GM19023 (cell line): Measurements from ENCODE around the gene CTNNA2.

Source experiments
- ATAC-seq: cut with Tn5 transposase; IDR thresholded peaks from one replicate; pipeline ENCODE4 v1.9.1; 2021; ENCODE audit warnings: mild to moderate bottlenecking, moderate library complexity; ENCODE audit not compliant: unreplicated experiment

CTNNA2 gene

DNA sequence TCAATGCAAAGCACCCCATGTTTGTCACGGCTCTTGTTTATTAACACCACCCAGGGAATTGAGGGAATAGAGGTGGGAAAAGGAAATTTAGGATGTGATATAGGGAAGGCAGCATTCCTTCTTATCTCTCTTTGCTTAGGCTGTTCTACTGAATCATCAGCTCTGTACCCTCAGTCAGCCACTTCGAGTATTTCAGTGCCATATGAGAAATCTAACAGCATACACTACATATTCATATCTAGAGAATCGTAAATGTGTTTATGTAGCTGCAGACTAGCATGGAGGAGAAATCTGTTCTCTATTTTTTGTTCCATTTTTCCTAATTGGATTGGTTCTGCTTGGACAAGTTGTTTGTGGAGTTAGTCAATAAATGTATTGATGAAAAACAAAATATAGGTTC, 187.8 kb downstream of the CTNNA2 start:
- ATAC-seq = no peak

GRCh38 chr2:79702905-79703304, 190.1 kb downstream of the CTNNA2 start:
- ATAC-seq = no peak

- no peak for ATAC-seq
These were observed 198.2 kb downstream of the CTNNA2 start for GRCh38 chr2:79711098-79711497.

DNA sequence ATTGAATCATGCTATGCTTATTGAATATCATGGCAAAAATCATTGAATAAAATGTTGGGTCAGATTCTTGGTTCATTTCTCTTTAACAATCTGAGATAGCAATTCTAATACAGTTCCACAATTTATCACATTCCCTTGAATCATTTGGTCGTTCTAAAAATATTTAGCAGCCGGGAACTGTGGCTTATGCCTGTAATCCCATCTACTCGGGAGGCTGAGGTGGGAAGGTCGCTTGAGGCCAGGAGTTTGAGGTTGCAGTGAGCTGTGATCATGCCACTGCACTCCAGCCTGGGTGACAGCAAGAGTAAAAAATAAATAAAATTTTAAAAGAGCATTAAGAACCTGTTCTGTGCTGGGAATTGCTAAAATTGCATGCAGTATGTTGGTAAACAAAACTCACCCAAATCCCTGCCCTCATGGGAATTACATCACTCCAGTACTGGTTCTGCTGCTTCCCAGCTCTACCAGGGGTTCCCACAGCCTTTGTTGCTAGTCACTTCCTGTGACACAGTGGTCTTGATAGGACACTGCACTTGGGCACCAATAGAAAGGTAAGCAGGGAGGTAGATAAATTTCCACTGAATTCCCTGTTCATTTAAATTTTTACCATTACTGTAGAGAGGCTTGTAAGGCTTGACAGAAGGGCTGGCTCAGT, 200.4 kb downstream of the CTNNA2 start:
- ATAC-seq = no peak

DNA sequence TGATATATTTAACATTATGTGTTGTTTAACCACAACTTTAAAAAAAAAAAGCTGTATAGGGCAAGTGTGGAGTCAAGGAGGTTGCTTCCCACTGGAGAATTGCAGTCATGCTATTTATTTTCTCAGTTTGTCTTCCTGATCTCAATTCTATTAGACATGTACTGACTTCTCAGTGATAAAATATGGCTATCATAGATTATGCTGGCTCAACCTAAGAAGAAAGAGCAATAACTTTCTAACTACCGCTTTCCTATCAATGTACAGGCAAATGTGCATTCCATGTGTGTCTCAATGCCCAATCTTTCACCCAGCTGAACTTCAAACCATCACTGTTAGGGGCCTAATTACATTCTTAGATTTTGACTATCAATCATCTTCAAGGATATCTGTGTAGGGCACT, 201.4 kb downstream of the CTNNA2 start:
- no peak for ATAC-seq

DNA sequence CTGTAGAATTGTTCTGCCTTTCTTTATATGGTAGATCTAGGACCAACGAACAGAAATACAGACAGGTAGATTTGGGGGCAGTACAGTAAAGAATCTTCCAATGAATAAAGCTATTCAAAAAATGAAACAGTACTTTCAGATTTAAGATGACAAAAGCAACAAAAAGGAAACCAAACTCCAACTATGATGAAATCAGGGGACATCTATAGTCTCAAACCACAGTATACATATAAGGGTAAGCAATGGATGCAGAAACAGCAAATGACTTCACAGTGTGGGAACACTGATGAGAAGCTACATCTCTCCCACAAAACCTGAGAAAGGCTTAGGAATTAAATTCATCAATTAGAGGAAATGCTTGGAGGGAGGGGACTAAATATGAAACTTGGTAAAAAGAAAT, 202.5 kb downstream of the CTNNA2 start:
- no peak for ATAC-seq

- no peak for ATAC-seq
These were observed 203.4 kb downstream of the CTNNA2 start for GRCh38 chr2:79716266-79716665.

GRCh38 chr2:79717364-79718007, 204.6 kb downstream of the CTNNA2 start:
- no peak for ATAC-seq

GRCh38 chr2:79721061-79721460, 208.2 kb downstream of the CTNNA2 start:
- no peak for ATAC-seq

- no peak for ATAC-seq
These were observed 209.1 kb downstream of the CTNNA2 start for GRCh38 chr2:79721966-79722365.

- no peak for ATAC-seq
These were observed 211.0 kb downstream of the CTNNA2 start for GRCh38 chr2:79723830-79724229.

DNA sequence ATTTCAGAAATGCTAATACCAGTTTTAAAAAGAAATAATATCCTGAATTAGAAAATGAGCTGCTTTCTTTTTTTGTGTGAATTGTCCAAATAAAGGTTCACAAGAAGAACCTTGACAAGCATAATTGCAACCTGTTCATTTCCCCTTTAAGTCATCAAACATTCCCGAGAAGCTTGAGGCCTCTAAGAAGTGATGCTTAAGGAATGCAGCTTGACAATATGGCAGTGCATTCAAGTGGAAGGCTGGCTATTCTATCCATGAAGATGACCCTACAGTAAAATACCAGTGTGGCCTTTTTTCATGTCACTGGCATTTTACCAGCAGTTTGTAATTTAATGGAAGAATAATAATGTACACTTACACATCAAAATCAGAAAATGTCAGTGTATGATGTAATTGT, 216.7 kb downstream of the CTNNA2 start:
- ATAC-seq = no peak

- ATAC-seq = no peak
These were observed 221.7 kb downstream of the CTNNA2 start for GRCh38 chr2:79734518-79734917.

DNA sequence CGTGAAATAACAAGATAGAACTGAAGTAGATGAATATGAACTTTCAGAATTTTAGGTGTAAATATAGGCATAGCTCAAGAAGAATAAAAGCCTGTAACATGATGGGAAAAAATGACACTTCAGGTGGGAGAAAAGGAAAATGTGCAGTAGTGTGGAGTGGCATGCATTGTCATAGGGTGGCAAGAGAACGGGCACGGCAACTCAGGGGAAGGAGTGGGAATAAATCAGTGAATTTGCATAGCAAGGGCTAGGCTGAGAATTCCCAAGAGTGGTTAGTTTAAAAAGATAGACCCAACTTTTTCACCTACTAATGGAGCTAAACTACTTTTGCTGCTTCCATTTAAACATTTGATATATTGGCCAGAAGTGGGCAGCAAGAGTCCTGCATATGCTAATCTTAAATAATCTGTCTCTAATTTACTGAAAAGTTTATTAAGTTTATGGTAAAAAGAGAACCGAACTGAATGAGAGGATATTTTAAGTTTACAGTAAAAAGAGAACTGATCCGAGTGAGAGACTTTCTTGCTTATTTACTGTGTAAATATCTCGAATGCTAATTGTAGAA, 228.1 kb downstream of the CTNNA2 start:
- no peak for ATAC-seq

DNA sequence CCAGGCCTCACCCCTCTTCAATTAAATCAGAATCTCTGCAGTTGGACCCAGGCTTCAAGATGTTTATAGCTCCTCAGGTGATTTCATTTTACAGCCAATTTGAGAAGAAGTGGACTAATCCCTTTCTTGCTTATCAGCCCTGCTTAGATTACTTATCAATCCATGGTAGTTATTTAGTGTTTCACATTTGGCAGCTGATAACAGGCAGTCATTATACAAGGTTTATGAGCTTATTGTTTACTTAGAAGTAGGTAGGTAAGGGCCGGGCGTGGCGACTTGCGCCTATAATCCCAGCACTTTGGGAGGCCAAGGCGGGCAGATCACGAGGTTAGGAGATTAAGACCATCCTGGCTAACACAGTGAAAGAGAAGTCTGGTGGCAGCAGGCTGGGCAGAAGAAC, 237.5 kb downstream of the CTNNA2 start:
- ATAC-seq = no peak

- no peak for ATAC-seq
These were observed 244.7 kb downstream of the CTNNA2 start for GRCh38 chr2:79757526-79757925.

GRCh38 chr2:79758042-79758441, 245.2 kb downstream of the CTNNA2 start:
- no peak for ATAC-seq

DNA sequence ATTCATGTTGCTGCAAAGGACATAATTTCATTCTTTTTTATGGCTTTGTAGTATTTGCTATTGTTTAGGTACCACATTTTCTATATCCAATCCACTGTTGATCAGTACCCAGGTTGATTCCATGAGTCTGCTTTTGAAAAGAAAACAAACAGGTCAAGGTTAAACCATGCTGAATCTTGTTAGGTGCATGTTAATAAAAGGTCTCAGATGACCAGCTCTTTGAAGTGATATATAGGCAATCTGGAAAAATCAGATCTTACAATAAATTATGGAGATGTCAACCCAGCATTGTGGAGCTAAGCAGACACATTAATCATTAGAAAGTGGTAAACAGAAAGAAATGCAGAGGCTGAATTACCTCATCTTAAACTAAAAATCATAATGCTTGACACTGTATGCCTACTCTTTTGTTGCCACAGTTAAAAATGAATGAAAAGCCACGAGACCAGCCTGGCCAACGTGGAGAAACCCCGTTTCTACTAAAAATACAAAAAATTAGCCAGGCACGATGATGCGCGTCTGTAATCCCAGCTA, 246.0 kb downstream of the CTNNA2 start:
- ATAC-seq = no peak

GRCh38 chr2:79770926-79771325, 258.1 kb downstream of the CTNNA2 start:
- ATAC-seq = no peak

DNA sequence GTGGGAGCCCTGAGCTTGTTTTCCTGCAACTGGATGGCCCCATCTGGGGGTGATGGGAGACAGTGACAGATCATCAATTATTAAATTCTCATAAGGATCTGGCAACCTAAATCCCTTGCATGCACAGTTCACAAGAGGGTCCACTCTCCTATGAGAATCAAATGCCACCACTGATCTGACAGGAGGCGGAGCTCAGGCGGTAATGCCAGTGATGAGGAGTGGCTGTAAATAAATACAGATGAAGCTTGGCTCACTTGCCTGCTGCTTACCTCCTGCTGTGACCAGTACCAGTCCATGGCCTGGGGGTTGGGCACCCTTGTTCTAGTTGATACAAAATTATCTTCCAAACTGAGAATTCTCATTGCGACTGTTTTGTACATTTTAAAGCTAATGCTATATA, 258.6 kb downstream of the CTNNA2 start:
- no peak for ATAC-seq

DNA sequence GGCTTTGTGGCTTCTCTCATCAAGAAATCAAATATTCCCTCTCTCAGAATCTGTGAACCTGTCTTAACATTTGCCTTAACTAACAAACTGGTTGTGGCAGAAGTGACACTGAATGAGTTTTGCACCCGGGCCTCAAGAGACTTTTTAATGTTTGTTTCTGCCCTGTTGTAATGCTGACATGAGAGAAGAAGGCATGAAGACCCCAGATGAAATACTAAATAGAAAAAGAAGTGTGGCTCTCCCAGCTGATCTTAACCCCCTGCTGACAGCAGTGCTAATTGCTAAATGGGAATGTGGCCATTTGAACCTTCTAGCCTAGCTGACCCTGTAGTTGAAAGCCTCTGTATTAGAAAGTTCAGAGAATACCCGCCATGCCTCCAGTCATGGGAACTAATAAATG, 261.2 kb downstream of the CTNNA2 start:
- ATAC-seq = no peak

DNA sequence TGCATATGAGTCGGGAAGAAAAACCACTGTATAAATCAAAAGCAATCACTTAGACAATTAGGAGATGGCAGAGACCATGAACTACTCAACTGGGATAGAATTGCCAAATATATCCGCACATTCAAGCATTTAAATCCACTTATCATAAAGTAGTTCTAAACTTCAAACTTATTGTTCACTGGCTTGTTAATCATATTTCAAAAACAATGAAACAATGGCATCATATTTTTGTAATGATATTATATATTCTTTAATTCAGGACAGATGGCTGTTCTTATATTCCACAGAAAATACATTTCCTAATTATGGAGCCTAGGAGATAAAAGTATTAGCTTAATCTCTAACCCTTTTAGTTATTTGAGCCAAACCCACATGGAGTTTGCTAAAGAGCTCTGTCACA, 263.6 kb downstream of the CTNNA2 start:
- ATAC-seq = no peak
